Measurements from ENCODE around the gene RAPGEF6. TPM values are rescaled to one million over a fixed set of nuclear protein-coding genes. Genes with fewer than 3 reads are reported as not detected.

The RAPGEF6 gene
- total and polyA plus RNA-seq, 2 of the 4 experiments (the other 2 are of a cell fraction), result 5.8 to 18.8 TPM

DNA sequence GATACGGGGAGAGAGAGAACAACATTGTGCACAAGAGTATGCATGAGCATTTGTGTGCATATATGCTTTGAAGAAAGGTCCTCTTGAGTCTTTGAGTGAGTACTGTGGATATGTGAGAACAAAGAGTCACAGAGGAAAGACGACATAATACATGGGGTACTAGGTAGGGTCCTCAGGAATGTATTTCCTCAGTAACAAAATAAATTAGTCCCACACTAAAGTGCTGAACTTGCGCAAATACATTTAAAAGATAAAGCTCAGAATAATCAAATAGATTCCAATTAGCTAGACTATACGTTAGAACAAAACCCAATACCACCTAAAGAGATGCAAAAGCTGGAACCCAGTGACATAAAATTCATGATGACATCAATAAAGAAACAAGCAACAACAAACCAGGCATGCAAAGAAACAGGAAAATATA, 70.8 kb downstream of the RAPGEF6 start:
- H3K27ac ChIP-seq (ENCODE audit: insufficient read depth, low read length), result no peak overlapping the region
- DNase-seq, result no peak
- H2AK5ac ChIP-seq (ENCODE audit: low read depth, low read length), result no peak overlapping the region
- no peak overlapping the region for H4K5ac ChIP-seq (ENCODE audit: low read depth, low read length)
- H3K9me3 ChIP-seq (ENCODE audit: control insufficient read depth, insufficient read depth, low read length), result no peaks in the 10 kb centered on the region
- H3K23ac ChIP-seq (ENCODE audit: low read depth, low read length), result no peak overlapping the region
- no peak overlapping the region for H2BK20ac ChIP-seq (ENCODE audit: low read depth, low read length)
- H3K9ac ChIP-seq (ENCODE audit: low read depth, low read length), result no peak overlapping the region
- no TSS peak for BruUV-seq (replicated peaks)
- no peak overlapping the region for H2AFZ ChIP-seq (replicated peaks; ENCODE audit: low read length, poor library complexity)
- H2AK9ac ChIP-seq (replicated peaks; ENCODE audit: low read depth, low read length, poor library complexity), result no peak overlapping the region
- ATAC-seq (ENCODE audit: low read depth), result no peak
- peaks cover 12 to 19% of the 10 kb centered on the region in 2 experiments for H3K79me1 ChIP-seq (ENCODE audit: low read depth in 1 of 2, low read length in 2 of 2)
- H3K4me2 ChIP-seq (ENCODE audit: low read depth, low read length), result no peak overlapping the region
- no peak overlapping the region for H2BK15ac ChIP-seq (ENCODE audit: low read depth, low read length)
- intact Hi-C loops (cut with micrococcal nuclease), result no loop called here
- H3K14ac ChIP-seq (replicated peaks; ENCODE audit: low read depth, low read length), result no peak overlapping the region
- peaks cover 6% of the 10 kb centered on the region; the same call in 1 of the 2 replicates for H3K9me1 ChIP-seq (ENCODE audit: insufficient read depth, low read length)
- H3K56ac ChIP-seq (ENCODE audit: extremely low read depth, insufficient read depth, low read length), result no peak overlapping the region
- ChIA-PET POLR2A (ENCODE audit: unreplicated experiment) (no interaction called here), CTCF (no interaction called here)
- H3K4me1 ChIP-seq (ENCODE audit: control insufficient read depth, insufficient read depth, low read length), result no peaks in the 10 kb centered on the region
- 0 out of 2 replicates have a peak, but pooled peaks cover 3% of the 10 kb centered on the region for H3K36me3 ChIP-seq (ENCODE audit: control insufficient read depth, insufficient read depth, low read length)
- in situ Hi-C loops (cut with MboI; ENCODE audit: low sequenced_read_pairs), result no loop called here
- dilution Hi-C loops (cut with HindIII; ENCODE audit: low sequenced_read_pairs, unreplicated experiment), result no loop called here
- WGBS, 2 experiments (ENCODE audit: extremely low coverage in 2 of 2, insufficient read length in 1 of 2), result 83% methylated on average over 2 of the region's 4 CpGs; no CpG with 5 or more reads in 1 of the 2 experiments
- H3K27me3 ChIP-seq (ENCODE audit: control insufficient read depth, insufficient read depth, low read length), result no peaks in the 10 kb centered on the region
- H2BK120ac ChIP-seq (ENCODE audit: low read depth, low read length), result no peak overlapping the region
- no peak overlapping the region for H3K18ac ChIP-seq (ENCODE audit: low read depth, low read length)
- H2BK5ac ChIP-seq (ENCODE audit: low read depth, low read length, poor library complexity, severe bottlenecking), result no peak overlapping the region
- H4K8ac ChIP-seq (ENCODE audit: low read depth in 2 of 2, low read length in 2 of 2), result no peak overlapping the region
- no peak overlapping the region for H3K4ac ChIP-seq (ENCODE audit: low read depth, low read length)
- H3K4me3 ChIP-seq (ENCODE audit: insufficient read depth, low read depth, low read length), result no peak overlapping the region
- H4K91ac ChIP-seq (ENCODE audit: insufficient read depth, low read depth, low read length), result no peak overlapping the region
- H4K20me1 ChIP-seq (ENCODE audit: insufficient read depth, low read length), result no peaks in the 10 kb centered on the region
- TF ChIP-seq, protein P1, sequence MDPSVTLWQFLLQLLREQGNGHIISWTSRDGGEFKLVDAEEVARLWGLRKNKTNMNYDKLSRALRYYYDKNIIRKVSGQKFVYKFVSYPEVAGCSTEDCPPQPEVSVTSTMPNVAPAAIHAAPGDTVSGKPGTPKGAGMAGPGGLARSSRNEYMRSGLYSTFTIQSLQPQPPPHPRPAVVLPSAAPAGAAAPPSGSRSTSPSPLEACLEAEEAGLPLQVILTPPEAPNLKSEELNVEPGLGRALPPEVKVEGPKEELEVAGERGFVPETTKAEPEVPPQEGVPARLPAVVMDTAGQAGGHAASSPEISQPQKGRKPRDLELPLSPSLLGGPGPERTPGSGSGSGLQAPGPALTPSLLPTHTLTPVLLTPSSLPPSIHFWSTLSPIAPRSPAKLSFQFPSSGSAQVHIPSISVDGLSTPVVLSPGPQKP (IDR thresholded peaks at IDR 0.05; ENCODE audit: borderline replicate concordance, low read depth, low read length), result no peak
- no peak for TF ChIP-seq BHLHE40 (IDR thresholded peaks at IDR 0.05; ENCODE audit: low read depth, low read length)
- peak; percentile 59 for TF ChIP-seq MAFK (IDR thresholded peaks at IDR 0.05; ENCODE audit: low read depth, low read length)
- TF ChIP-seq FOS (IDR thresholded peaks at IDR 0.05; ENCODE audit: low read depth, low read length), result no peak

All from IMR-90 (cell line).